ENCODE results near the gene OLFM2.
"Not testable (repeated sequence)": the region's sequence is repeated elsewhere in the genome, so short reads cannot be mapped to it uniquely, and the experiment has no call there.

Gene OLFM2

DNA sequence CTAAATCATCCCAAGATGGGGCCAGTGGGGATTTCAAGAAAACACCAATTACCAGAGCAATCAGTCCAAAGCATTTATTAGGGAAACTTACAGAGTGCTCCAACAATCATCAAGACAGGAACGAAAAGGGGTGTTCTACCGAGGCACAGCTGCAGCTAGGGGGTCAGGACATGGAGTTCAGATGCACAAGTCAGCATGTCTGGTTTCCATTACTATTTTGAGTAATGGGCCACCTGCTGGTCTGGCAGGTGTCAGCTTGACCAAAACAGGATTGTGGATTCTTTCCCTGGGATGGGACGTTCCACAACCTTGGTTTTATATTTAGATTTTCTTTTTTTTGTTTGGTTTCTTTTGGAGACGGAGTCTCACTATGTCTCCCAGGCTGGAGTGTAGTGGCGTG, 112.5 kb downstream of the OLFM2 start:
- DNase-seq = no peak

DNA sequence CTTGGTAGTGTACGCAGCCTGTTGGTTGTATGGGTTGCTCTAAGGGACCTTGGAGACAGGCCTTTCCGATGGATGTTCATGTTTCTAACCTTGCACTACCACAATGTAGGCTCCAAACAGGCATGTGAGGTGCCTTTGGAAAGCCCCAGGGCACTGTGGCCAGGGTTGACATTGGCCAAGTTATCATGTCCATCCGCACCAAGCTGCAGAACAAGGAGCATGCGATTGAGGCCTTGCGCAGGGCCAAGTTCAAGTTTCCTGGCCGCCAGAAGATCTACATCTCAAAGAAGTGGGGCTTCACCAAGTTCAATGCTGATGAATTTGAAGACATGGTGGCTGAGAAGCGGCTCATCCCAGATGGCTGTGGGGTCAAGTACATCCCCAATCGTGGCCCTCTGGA, 116.3 kb downstream of the OLFM2 start:
- DNase-seq = not testable (repeated sequence)

DNA sequence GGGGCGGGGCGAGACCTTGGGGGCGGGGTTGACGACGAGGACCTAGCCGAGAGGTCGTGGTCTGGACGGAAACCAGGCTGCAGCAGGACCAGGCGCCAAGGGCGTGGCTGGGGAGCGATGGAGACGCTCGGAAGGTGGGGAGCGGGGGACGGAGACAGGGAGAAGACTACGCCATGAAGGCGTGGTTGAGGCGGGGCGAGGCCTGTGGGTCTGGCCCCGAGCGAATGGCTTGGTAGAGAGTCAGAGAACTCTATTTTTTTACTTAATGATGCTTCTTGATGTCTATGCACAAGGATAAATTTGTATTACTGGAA, 116.8 kb downstream of the OLFM2 start:
- no peak for DNase-seq

DNA sequence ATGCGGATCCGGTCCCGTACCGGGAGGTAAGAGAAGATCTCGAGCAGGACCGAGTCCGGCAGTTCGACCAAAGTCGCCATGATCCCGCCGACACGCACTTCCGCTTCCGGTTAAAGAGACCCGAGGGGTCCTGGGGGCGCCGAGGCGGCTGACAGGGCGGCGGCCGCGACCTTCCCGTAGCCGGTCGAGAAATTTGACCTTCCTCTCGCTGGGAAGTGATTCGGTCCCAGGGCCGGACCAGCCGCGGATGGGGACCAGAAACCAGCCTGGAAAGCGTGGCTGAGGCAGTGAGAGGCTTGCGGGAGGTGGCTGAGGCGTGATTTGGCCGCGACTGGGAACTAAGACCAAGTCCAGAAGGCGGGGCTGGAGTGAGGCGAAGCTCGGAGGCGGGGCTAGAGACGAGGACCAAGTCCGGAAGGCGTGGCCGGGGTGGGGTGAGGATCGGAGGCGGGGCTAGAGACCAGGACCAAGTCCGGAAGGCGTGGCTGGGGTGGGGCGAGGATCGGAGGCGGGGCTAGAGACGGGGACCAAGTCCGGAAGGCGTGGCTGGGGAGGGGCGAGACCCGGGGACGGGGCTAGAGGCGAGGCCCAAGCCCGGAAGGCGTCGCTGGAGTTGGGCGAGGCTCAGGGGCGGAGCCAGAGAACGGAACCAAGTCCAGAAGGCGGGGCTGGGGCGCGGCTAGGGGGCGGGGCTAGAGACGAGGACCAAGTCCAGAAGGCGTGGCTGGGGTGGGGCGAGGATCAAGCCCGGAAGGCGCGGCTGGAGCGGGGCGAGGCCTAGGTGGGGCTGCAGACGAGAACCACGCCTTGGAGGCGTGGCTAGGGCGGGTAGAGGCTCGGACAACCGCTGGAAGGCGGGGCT, 117.3 kb downstream of the OLFM2 start, which contains the start of gene FBXL12:
Gene FBXL12 (minus strand): TSS at position 346 of the 862 bp plus-strand sequence. CDS start 266 bp downstream, at position 80.
- peak; percentile 100 for DNase-seq

DNA sequence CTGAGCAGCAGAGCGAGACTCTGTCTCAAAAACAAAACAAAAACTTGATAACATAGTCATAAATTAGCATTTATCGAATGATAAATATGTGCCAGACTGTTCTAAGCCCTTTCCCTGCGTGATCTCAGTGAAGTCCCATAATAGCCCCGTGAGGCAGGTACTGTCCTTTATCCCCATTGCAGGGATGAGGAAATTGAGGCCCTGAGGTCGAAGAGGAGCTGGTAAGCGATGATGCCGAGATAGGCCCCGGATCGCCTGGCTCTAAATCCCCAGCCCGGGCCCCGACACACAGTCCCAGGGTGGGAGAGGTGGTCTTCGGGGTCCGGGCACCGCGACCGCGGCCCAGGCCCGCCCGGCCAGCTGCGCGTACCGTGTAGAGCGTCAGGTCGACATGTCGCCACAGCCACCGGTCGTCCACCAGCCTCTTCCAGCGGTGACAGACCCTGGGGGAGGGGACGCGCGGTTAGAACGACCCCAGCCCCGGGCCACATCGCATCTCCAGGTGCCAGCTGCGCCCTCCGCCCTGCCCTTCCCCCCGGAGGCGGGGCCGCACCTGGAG, 118.1 kb downstream of the OLFM2 start:
- no peak for DNase-seq

DNA sequence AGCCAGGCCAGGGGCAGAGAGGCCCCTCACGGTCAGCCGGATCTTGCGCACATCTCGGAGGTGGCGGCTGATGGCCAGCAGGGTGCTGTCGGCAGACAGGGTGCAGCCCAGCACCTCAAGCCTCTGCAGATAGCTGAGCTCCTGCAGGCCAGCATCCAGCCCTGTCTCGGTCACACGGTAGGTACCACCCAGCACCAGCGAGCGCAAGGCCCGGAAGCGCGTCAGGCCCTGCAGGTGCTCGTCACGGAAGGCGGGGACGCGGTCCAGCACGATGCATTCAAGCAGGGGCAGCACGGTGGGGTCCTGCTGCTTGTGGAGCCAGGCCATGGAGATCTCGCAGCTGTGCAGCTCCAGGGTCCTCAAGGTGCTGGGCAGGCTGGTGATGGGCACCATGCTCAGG, 125.2 kb downstream of the OLFM2 start:
- DNase-seq = no peak

DNA sequence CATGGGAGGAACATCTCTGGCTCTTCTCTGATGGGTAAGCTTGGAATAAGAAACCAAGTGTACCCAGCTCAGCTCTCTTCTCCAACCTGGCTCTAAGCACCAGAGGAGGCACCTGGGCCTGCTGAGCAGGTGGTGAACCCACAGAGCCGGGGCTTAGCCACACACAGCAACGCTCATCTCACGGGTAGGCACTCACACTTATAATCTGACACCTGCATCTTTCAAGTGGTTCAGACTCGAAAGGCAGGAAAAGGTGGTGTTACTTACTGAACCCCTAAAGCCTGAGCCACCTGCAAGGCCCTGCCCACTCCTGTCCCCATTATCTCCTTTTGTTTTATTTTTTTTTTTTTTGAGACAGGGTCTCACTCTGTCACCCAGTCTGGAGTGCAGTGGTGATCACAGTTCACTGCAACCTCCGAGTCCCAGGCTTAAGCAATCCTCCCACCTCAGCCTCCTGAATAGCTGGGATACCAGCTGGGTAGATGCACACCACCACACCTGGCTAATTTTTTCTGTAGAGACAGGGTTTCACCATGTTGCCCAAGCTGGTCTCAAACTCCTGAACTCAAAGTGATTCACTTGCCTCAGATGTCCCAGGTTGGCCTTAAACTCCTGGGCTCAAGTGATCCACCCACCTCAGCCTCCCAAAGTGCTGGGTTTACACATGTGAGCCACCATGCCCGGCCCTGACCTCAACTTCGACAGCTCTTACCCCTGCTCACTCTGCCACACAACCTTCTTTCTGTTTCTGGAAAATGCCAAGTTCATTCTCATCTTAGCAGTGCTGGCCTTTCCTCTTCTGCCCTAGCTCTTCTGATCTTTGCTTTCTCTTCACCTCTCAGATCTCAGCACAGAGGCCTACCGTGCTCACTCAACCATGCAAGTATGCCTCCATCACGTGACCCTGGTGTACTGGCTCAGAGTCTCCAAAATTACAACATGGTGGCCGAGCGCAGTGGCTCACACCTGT, 127.2 kb downstream of the OLFM2 start:
- no peak for DNase-seq

DNA sequence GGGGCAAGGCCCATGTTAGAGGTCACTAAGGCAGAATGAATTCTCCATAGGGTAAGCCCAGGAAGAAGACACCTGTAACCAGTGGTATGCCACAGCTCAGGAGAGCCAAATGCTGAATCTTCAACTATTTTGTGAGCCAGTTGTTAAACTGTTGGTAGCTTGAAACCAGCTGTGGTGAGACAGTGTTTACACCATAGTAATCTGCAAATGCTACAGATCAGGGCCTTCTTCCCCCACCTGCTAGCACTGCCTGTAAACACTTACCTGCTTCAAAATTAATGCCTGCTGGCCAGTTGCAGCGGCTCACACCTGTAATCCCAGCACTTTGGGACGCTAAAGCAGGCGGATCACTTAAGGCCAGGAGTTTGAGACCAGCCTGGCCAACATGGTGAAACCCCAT, 129.5 kb downstream of the OLFM2 start:
- DNase-seq = no peak
